Neural cell (in vitro differentiated cells): Measurements from ENCODE around the gene COBL.
A peak's percentile ranks its signal among the peaks of the same experiment; 100 is the strongest.

Source experiments
- CTCF ChIP-seq: fragments of 450-650 bp; IDR thresholded peaks from 2 replicates; pipeline ENCODE4 v1.5.1; 2014; ENCODE audit warnings: antibody characterized with exemption, mild to moderate bottlenecking, moderate library complexity; ENCODE audit not compliant: poor library complexity, severe bottlenecking
- POLR2AphosphoS5 ChIP-seq: IDR thresholded peaks from 2 replicates; pipeline ENCODE4 v1.6.1; 2012
- REST ChIP-seq: IDR thresholded peaks from 2 replicates; pipeline ENCODE4 v1.6.1; 2012; ENCODE audit warnings: borderline replicate concordance
- SMC3 ChIP-seq: fragments of 450-650 bp; conservative IDR thresholded peaks from 2 replicates; pipeline ENCODE4 v1.6.1; 2014; ENCODE audit warnings: antibody characterized with exemption, mild to moderate bottlenecking, moderate library complexity; ENCODE audit not compliant: poor library complexity

DNA sequence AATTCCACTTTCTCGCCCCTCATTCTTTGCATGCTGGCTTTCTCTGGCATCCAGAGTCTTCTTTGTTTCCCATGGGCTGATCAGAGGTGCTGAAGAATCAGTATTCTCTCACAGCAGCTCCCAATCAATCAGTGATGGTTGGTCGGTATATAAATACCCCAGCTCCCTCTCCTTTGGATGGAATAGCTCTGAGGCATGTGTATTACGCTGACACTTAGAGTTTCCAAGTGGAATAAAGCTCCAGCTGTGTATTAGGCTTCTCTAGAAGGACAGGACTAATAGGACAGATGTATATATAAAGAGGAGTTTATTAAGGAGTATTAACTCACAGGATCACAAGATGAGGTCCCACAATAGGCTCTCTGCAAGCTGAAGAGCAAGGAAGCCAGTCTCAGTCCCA lies 315.7 kb downstream of the COBL start:
- TF ChIP-seq CTCF: peak; percentile 47
- TF ChIP-seq SMC3: no peak
- no peak for TF ChIP-seq REST
- no peak for TF ChIP-seq POLR2AphosphoS5
